HL-60 (cell line): ENCODE data around the gene YTHDF1.

Experiments used
- DNase-seq, 2 experiments: peaks; one replicate each; pipeline ENCODE4 v3.0.0-alpha.2; 2010 to 2020; ENCODE audit warnings: low read depth in 1 of 2, low spot score in 1 of 2
- H3K27ac ChIP-seq: fragments of 250-450 bp; sonication (Bioruptor Pico); replicated peaks from 2 replicates; pipeline ENCODE4 v1.5.1; 2020; ENCODE audit warnings: mild to moderate bottlenecking, moderate library complexity
- H3K27me3 ChIP-seq: fragments of 250-450 bp; sonication (Bioruptor Pico); 2 replicates; pipeline ENCODE4 v1.5.1; 2021; ENCODE audit warnings: mild to moderate bottlenecking, moderate library complexity; ENCODE audit not compliant: insufficient read depth, poor library complexity, severe bottlenecking
- H3K4me3 ChIP-seq: replicated peaks from 2 replicates; pipeline ENCODE4 v1.5.1; 2011; ENCODE audit warnings: mild to moderate bottlenecking, control low read depth, low read length; ENCODE audit not compliant: insufficient read depth
- CTCF ChIP-seq: IDR thresholded peaks from one replicate; pipeline ENCODE4 v1.5.1; 2011; ENCODE audit warnings: low read length, control low read depth, inconsistent platforms; ENCODE audit not compliant: insufficient read depth
- GABPA ChIP-seq: IDR thresholded peaks from 2 replicates; pipeline ENCODE4 v1.6.1; 2012; ENCODE audit warnings: low read depth
- POLR2AphosphoS5 ChIP-seq: IDR thresholded peaks from 2 replicates; pipeline ENCODE4 v1.6.1; 2012; ENCODE audit warnings: low read depth
- REST ChIP-seq: IDR thresholded peaks from 2 replicates; pipeline ENCODE4 v1.6.1; 2012; ENCODE audit warnings: low read depth; ENCODE audit not compliant: insufficient replicate concordance
- SPI1 ChIP-seq: IDR thresholded peaks from 2 replicates; pipeline ENCODE4 v1.6.1; 2012; ENCODE audit warnings: low read depth, mild to moderate bottlenecking, borderline replicate concordance

YTHDF1 gene

GRCh38 chr20:63182425-63182824 is 33.5 kb downstream of the YTHDF1 start:
- TF ChIP-seq POLR2AphosphoS5 (no peak), GABPA (no peak), SPI1 (no peak), REST (no peak), CTCF (no peak)
- DNase-seq = no peak
- Histone ChIP-seq H3K27me3 (peaks cover 27% of the 10 kb centered on the region), H3K4me3 (no peak overlapping the region), H3K27ac (no peak overlapping the region)

GRCh38 chr20:63181226-63181625 is 34.7 kb downstream of the YTHDF1 start:
- H3K27me3 ChIP-seq = peaks cover 35% of the 10 kb centered on the region
- H3K27ac ChIP-seq = no peak overlapping the region
- no peak overlapping the region for H3K4me3 ChIP-seq
- TF ChIP-seq POLR2AphosphoS5 (no peak), SPI1 (no peak), CTCF (no peak), GABPA (no peak), REST (no peak)
- no peak for DNase-seq

GRCh38 chr20:63180569-63181185 is 35.3 kb downstream of the YTHDF1 start:
- Histone ChIP-seq H3K27ac (no peak overlapping the region), H3K4me3 (no peak overlapping the region), H3K27me3 (peaks cover 41% of the 10 kb centered on the region)
- DNase-seq = no peak
- TF ChIP-seq REST = no peak
- no peak for TF ChIP-seq CTCF
- no peak for TF ChIP-seq GABPA
- no peak for TF ChIP-seq SPI1
- no peak for TF ChIP-seq POLR2AphosphoS5
